ENCODE data around the gene AP1M2. TPM values are rescaled to one million over a fixed set of nuclear protein-coding genes. Genes with fewer than 3 reads are reported as not detected.

AP1M2 gene
- total RNA-seq, 1 experiment from 2014 or later, result 10.1 TPM

GRCh38 chr19:10553087-10553667 is 33.9 kb downstream of the AP1M2 start:
- no peaks in the 10 kb centered on the region for H3K4me1 ChIP-seq (ENCODE audit: control insufficient read depth, insufficient read depth, low read length)
- TSS peak; percentile 96 for BruUV-seq (replicated peaks)
- H3K27ac ChIP-seq (ENCODE audit: low read length), result no peak overlapping the region
- POLR2A ChIA-PET, result interaction anchor here (0.6 kb wide), 1 partner anchor 105 kb away, joined by 3 read pairs; no protein-coding TSS in a partner anchor
- no peaks in the 10 kb centered on the region for H3K36me3 ChIP-seq (ENCODE audit: control insufficient read depth, insufficient read depth, low read length)
- no peak for TF ChIP-seq CTCF (IDR thresholded peaks at IDR 0.05)
- TF ChIP-seq REST (IDR thresholded peaks at IDR 0.05; ENCODE audit: insufficient read depth in 1 of 2, low read depth in 2 of 2, low read length in 1 of 2), result no peak
- no peak for TF ChIP-seq POLR2AphosphoS5 (IDR thresholded peaks at IDR 0.05; ENCODE audit: low read depth, low read length)
- no peak for TF ChIP-seq TCF7L2 (IDR thresholded peaks at IDR 0.05; ENCODE audit: low read depth, low read length)
- TF ChIP-seq SIN3A (IDR thresholded peaks at IDR 0.05; ENCODE audit: borderline replicate concordance, insufficient read depth, low read depth, low read length), result no peak
- no peaks in the 10 kb centered on the region for H3K9me3 ChIP-seq (ENCODE audit: control insufficient read depth, insufficient read depth, low read depth, low read length)
- no peaks in the 10 kb centered on the region for H3K27me3 ChIP-seq (ENCODE audit: control insufficient read depth, insufficient read depth, low read length)
- in situ Hi-C loops (cut with HindIII; ENCODE audit: low pct_unique_long_range_greater_than_20kb, low sequenced_read_pairs), result no loop called here
- CTCF ChIA-PET, result no interaction called here
- no peak overlapping the region for H3K4me3 ChIP-seq (ENCODE audit: low read depth in 2 of 2, low read length in 2 of 2)
- intact Hi-C loops (cut with micrococcal nuclease; ENCODE audit: unreplicated experiment), result no loop called here
- DNase-seq (ENCODE audit: low read depth, low spot score) (no peak), ATAC-seq (peak; percentile 4; the same call in 1 of the 2 replicates)

- in situ Hi-C loops (cut with HindIII; ENCODE audit: low pct_unique_long_range_greater_than_20kb, low sequenced_read_pairs), result no loop called here
- peak; percentile 83 for ATAC-seq
- no peak for TF ChIP-seq SIN3A (IDR thresholded peaks at IDR 0.05; ENCODE audit: borderline replicate concordance, insufficient read depth, low read depth, low read length)
- TF ChIP-seq POLR2AphosphoS5 (IDR thresholded peaks at IDR 0.05; ENCODE audit: low read depth, low read length), result peak; percentile 74
- Histone ChIP-seq H3K36me3 (ENCODE audit: control insufficient read depth, insufficient read depth, low read length) (no peaks in the 10 kb centered on the region), H3K4me1 (ENCODE audit: control insufficient read depth, insufficient read depth, low read length) (no peaks in the 10 kb centered on the region), H3K4me3 (ENCODE audit: low read depth in 2 of 2, low read length in 2 of 2) (no peak overlapping the region), H3K27ac (ENCODE audit: low read length) (no peak overlapping the region), H3K9me3 (ENCODE audit: control insufficient read depth, insufficient read depth, low read depth, low read length) (no peaks in the 10 kb centered on the region), H3K27me3 (ENCODE audit: control insufficient read depth, insufficient read depth, low read length) (no peaks in the 10 kb centered on the region)
- BruUV-seq (replicated peaks), result no TSS peak
- ChIA-PET POLR2A (interaction anchor here (0.6 kb wide), 1 partner anchor 105 kb away, joined by 3 read pairs; no protein-coding TSS in a partner anchor), CTCF (interaction anchor here (0.8 kb wide), 1 partner anchor 69 kb away, joined by 4 read pairs; no protein-coding TSS in a partner anchor)
- intact Hi-C loops (cut with micrococcal nuclease; ENCODE audit: unreplicated experiment), result no loop called here
- DNase-seq (ENCODE audit: low read depth, low spot score), result no peak
Measured at GRCh38 chr19:10552510-10553053, 34.5 kb downstream of the AP1M2 start.
